AG04450 (cell line): Measurements from ENCODE around the gene IDI2. TPM values are rescaled to one million over a fixed set of nuclear protein-coding genes. Genes with fewer than 3 reads are reported as not detected.

ENCODE experiments used
- CTCF ChIA-PET: fragments of 300-600, 350-600 bp; formaldehyde crosslinking; extraction: SDS; loops from one replicate; lab custom pipeline; 2022; ENCODE audit warnings: antibody characterized with exemption, inconsistent platforms; lab: Charles Lee
- POLR2A ChIA-PET: fragments of 350-600 bp; formaldehyde crosslinking; extraction: SDS; loops from one replicate; lab custom pipeline; 2021; ENCODE audit warnings: antibody characterized with exemption, inconsistent platforms; lab: Yijun Ruan, JAX
- DNase-seq: peaks from one replicate; pipeline ENCODE4 v3.0.0-alpha.2; 2011; ENCODE audit warnings: low read depth, low spot score
- H3K27ac ChIP-seq: one replicate; pipeline ENCODE4 v1.5.1; 2012; ENCODE audit warnings: low read depth, low read length, control low read depth
- H3K27me3 ChIP-seq: one replicate; pipeline ENCODE4 v1.6.0; 2012; ENCODE audit warnings: low read length; ENCODE audit not compliant: control insufficient read depth, insufficient read depth
- H3K4me3 ChIP-seq: 2 replicates; pipeline ENCODE4 v1.5.1; 2011; ENCODE audit warnings: mild to moderate bottlenecking, low read depth, low read length, control low read depth
- H3K9me3 ChIP-seq: 2 replicates; pipeline ENCODE4 v1.5.1; 2012; ENCODE audit warnings: low read length; ENCODE audit not compliant: control insufficient read depth, insufficient read depth
- CTCF ChIP-seq: IDR thresholded peaks from 2 replicates; pipeline ENCODE4 v1.5.1; 2011; ENCODE audit warnings: low read depth, low read length, control low read depth, inconsistent platforms
- polyA plus RNA-seq: library from polyadenylated mRNA; depleted of rRNA; stranded (reverse); fragments of >200 nt; gene quantifications from 2 replicates; pipeline ENCODE4 v1.2.3, GENCODE V29; 2011

Gene IDI2
- polyA plus RNA-seq, 1 experiment, result not detected

- POLR2A ChIA-PET, result interaction anchor here (0.9 kb wide), 1 partner anchor 13 kb away, joined by 3 read pairs; no protein-coding TSS in a partner anchor
- no peak for DNase-seq
- H3K9me3 ChIP-seq, result peaks cover 27% of the 10 kb centered on the region
- no peak overlapping the region for H3K4me3 ChIP-seq
- H3K27me3 ChIP-seq, result no peaks in the 10 kb centered on the region
- no peak overlapping the region for H3K27ac ChIP-seq
- CTCF ChIA-PET, result no interaction called here
- TF ChIP-seq CTCF, result no peak
Observed at GRCh38 chr10:974785-975074, 50.9 kb downstream of the IDI2 start.

DNA sequence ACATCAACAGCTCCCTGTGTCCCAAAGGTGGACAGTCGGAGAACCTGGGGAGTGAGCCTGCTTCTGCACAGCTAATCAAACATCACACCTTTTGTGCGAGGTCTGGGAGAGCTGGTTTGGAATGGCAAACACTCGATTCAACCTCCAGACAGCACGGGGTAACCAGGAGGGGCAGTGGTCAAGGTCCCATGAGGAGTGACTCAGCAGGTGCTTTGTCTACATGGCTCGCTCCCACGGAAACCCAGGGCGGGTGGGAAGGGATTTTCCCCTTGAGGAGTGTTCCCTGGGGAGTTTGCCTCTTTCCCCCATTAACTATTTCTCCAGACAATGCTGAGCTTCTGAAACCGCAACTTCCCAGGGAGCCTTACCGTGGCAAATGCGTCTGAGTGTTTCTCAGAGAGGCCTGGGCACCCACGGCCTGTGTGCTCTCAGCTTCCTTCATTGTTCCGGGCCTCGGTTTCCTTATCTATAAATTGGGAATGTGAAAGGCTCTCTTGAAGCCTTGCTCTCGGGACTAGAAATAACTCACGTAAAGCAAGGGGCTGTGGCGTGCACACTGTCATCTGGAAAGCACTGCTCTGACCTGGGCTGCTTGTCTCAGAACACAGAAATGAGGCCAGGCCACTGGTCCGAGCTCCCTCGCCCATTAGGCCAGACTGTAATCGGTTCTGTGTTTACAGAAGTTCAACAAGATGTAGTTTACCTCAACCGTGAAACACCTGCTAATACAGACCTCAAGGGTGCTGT lies 51.4 kb downstream of the IDI2 start:
- H3K4me3 ChIP-seq, result no peak overlapping the region
- ChIA-PET POLR2A (no interaction called here), CTCF (no interaction called here)
- H3K27ac ChIP-seq, result no peak overlapping the region
- no peak for DNase-seq
- no peak for TF ChIP-seq CTCF
- no peaks in the 10 kb centered on the region for H3K27me3 ChIP-seq
- peaks cover 22% of the 10 kb centered on the region for H3K9me3 ChIP-seq

DNA sequence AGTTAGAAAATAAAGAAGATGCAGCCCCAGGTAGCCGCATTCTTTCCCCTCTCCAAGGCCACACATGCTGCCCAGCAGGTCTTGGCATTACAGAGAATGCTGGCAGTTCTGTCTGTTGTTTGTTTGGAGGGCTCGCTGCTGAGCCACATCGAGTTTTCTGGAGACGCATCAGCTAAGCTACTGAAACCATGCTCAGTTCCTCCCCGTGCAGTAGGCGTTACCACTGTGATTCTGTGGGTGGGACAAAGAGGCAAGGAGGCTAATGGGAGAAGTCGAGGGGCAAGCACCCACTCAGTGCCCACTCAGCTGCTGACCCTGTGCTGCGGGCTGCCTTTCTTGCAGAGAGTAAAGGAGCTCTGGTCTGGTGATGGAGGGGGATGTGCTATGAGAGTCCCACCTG lies 52.9 kb downstream of the IDI2 start:
- no peak for DNase-seq
- Histone ChIP-seq H3K27me3 (no peaks in the 10 kb centered on the region), H3K4me3 (no peak overlapping the region), H3K9me3 (peaks cover 18% of the 10 kb centered on the region), H3K27ac (no peak overlapping the region)
- ChIA-PET POLR2A (no interaction called here), CTCF (no interaction called here)
- TF ChIP-seq CTCF, result no peak

GRCh38 chr10:971613-972012 lies 54.0 kb downstream of the IDI2 start:
- no peak for DNase-seq
- Histone ChIP-seq H3K27me3 (no peaks in the 10 kb centered on the region), H3K27ac (no peak overlapping the region), H3K4me3 (no peak overlapping the region), H3K9me3 (peaks cover 13% of the 10 kb centered on the region)
- POLR2A ChIA-PET, result no interaction called here
- TF ChIP-seq CTCF, result no peak
- CTCF ChIA-PET, result no interaction called here

GRCh38 chr10:971150-971542 lies 54.5 kb downstream of the IDI2 start:
- no peak for DNase-seq
- no peak overlapping the region for H3K27ac ChIP-seq
- H3K27me3 ChIP-seq, result no peaks in the 10 kb centered on the region
- H3K4me3 ChIP-seq, result no peak overlapping the region
- ChIA-PET POLR2A (no interaction called here), CTCF (no interaction called here)
- TF ChIP-seq CTCF, result no peak
- peaks cover 9% of the 10 kb centered on the region for H3K9me3 ChIP-seq
